ENCODE measurements around the gene FNIP2. TPM values are rescaled to one million over a fixed set of nuclear protein-coding genes. Genes with fewer than 3 reads are reported as not detected.

FNIP2 gene
- total RNA-seq, 2 donors from 2014 or later: 17.5 to 35.6 TPM

GRCh38 chr4:158856852-158857251 lies 88.0 kb downstream of the FNIP2 start:
- Mint-ChIP-seq H3K36me3 (peaks cover 5% of the 10 kb centered on the region), H3K4me1 (ENCODE audit: low read depth in 2 of 2) (no peaks in the 10 kb centered on the region), H3K4me3 (no peak overlapping the region), H3K9me3 (no peaks in the 10 kb centered on the region), H3K27ac (no peak overlapping the region), H3K27me3 (no peaks in the 10 kb centered on the region)
- no peak for DNase-seq (ENCODE audit: low spot score)
- ATAC-seq: no peak

GRCh38 chr4:158857951-158858350 lies 89.1 kb downstream of the FNIP2 start:
- Mint-ChIP-seq H3K27me3 (no peaks in the 10 kb centered on the region), H3K9me3 (no peaks in the 10 kb centered on the region), H3K4me1 (ENCODE audit: low read depth in 2 of 2) (no peaks in the 10 kb centered on the region), H3K36me3 (peaks cover 15% of the 10 kb centered on the region), H3K4me3 (no peak overlapping the region), H3K27ac (no peak overlapping the region)
- DNase-seq (ENCODE audit: low spot score) (no peak), ATAC-seq (no peak)

- Mint-ChIP-seq H3K27me3 (no peaks in the 10 kb centered on the region), H3K36me3 (peaks cover 17% of the 10 kb centered on the region), H3K27ac (no peak overlapping the region), H3K4me1 (ENCODE audit: low read depth in 2 of 2) (no peaks in the 10 kb centered on the region), H3K4me3 (no peak overlapping the region), H3K9me3 (no peaks in the 10 kb centered on the region)
- no peak for ATAC-seq
- DNase-seq (ENCODE audit: low spot score): no peak
Measured at GRCh38 chr4:158858410-158859199, 89.8 kb downstream of the FNIP2 start.

GRCh38 chr4:158859661-158860060 lies 90.8 kb downstream of the FNIP2 start:
- no peaks in the 10 kb centered on the region for H3K9me3 Mint-ChIP-seq
- no peaks in the 10 kb centered on the region for H3K27me3 Mint-ChIP-seq
- ATAC-seq: no peak
- H3K4me1 Mint-ChIP-seq (ENCODE audit: low read depth in 2 of 2): peaks cover 2 to 3% of the 10 kb centered on the region in 2 donors
- peaks cover 21% of the 10 kb centered on the region for H3K36me3 Mint-ChIP-seq
- no peak overlapping the region for H3K4me3 Mint-ChIP-seq
- no peak overlapping the region for H3K27ac Mint-ChIP-seq
- DNase-seq (ENCODE audit: low spot score): no peak

GRCh38 chr4:158860856-158861255 lies 92.0 kb downstream of the FNIP2 start:
- DNase-seq (ENCODE audit: low spot score) (no peak), ATAC-seq (no peak)
- Mint-ChIP-seq H3K9me3 (no peaks in the 10 kb centered on the region), H3K4me3 (no peak overlapping the region), H3K27ac (no peak overlapping the region), H3K36me3 (peaks cover 24% of the 10 kb centered on the region), H3K4me1 (ENCODE audit: low read depth in 2 of 2) (peaks cover 5 to 7% of the 10 kb centered on the region in 2 donors), H3K27me3 (no peaks in the 10 kb centered on the region)

GRCh38 chr4:158861281-158861680 lies 92.5 kb downstream of the FNIP2 start:
- Mint-ChIP-seq H3K27ac (no peak overlapping the region), H3K4me3 (no peak overlapping the region), H3K36me3 (peaks cover 24% of the 10 kb centered on the region), H3K27me3 (no peaks in the 10 kb centered on the region), H3K4me1 (ENCODE audit: low read depth in 2 of 2) (peaks cover 5 to 7% of the 10 kb centered on the region in 2 donors), H3K9me3 (no peaks in the 10 kb centered on the region)
- ATAC-seq (no peak), DNase-seq (ENCODE audit: low spot score) (no peak)

- Mint-ChIP-seq H3K27ac (no peak overlapping the region), H3K27me3 (no peaks in the 10 kb centered on the region), H3K9me3 (no peaks in the 10 kb centered on the region), H3K36me3 (peaks cover 24% of the 10 kb centered on the region), H3K4me3 (no peak overlapping the region), H3K4me1 (ENCODE audit: low read depth in 2 of 2) (peaks cover 5 to 7% of the 10 kb centered on the region in 2 donors)
- no peak for DNase-seq (ENCODE audit: low spot score)
- no peak for ATAC-seq
Measured at GRCh38 chr4:158861766-158862165, 92.9 kb downstream of the FNIP2 start.

- H3K4me1 Mint-ChIP-seq (ENCODE audit: low read depth in 2 of 2): peaks cover 5 to 7% of the 10 kb centered on the region in 2 donors
- H3K9me3 Mint-ChIP-seq: no peaks in the 10 kb centered on the region
- ATAC-seq: no peak
- DNase-seq (ENCODE audit: low spot score): no peak
- H3K4me3 Mint-ChIP-seq: no peak overlapping the region
- H3K36me3 Mint-ChIP-seq: peaks cover 29% of the 10 kb centered on the region
- no peaks in the 10 kb centered on the region for H3K27me3 Mint-ChIP-seq
- H3K27ac Mint-ChIP-seq: no peak overlapping the region
Measured at GRCh38 chr4:158863296-158863695, 94.5 kb downstream of the FNIP2 start.

- no peaks in the 10 kb centered on the region for H3K9me3 Mint-ChIP-seq
- DNase-seq (ENCODE audit: low spot score) (no peak), ATAC-seq (no peak)
- H3K27ac Mint-ChIP-seq: no peak overlapping the region
- H3K36me3 Mint-ChIP-seq: peaks cover 34% of the 10 kb centered on the region
- H3K27me3 Mint-ChIP-seq: no peaks in the 10 kb centered on the region
- peaks cover 7 to 12% of the 10 kb centered on the region in 2 donors for H3K4me1 Mint-ChIP-seq (ENCODE audit: low read depth in 2 of 2)
- H3K4me3 Mint-ChIP-seq: no peak overlapping the region
Measured at GRCh38 chr4:158865520-158866177, 96.8 kb downstream of the FNIP2 start.

GRCh38 chr4:158869001-158869400 lies 100.2 kb downstream of the FNIP2 start:
- DNase-seq (ENCODE audit: low spot score) (no peak), ATAC-seq (no peak)
- peaks cover 37% of the 10 kb centered on the region for H3K36me3 Mint-ChIP-seq
- no peaks in the 10 kb centered on the region for H3K9me3 Mint-ChIP-seq
- no peak overlapping the region for H3K27ac Mint-ChIP-seq
- H3K4me1 Mint-ChIP-seq (ENCODE audit: low read depth in 2 of 2): peaks cover 24 to 28% of the 10 kb centered on the region in 2 donors
- H3K27me3 Mint-ChIP-seq: no peaks in the 10 kb centered on the region
- H3K4me3 Mint-ChIP-seq: no peak overlapping the region

- H3K4me1 Mint-ChIP-seq (ENCODE audit: low read depth in 2 of 2): peaks cover 21 to 25% of the 10 kb centered on the region in 2 donors
- H3K27me3 Mint-ChIP-seq: no peaks in the 10 kb centered on the region
- no peak for ATAC-seq
- DNase-seq (ENCODE audit: low spot score): no peak
- H3K4me3 Mint-ChIP-seq: no peak overlapping the region
- H3K27ac Mint-ChIP-seq: no peak overlapping the region
- H3K36me3 Mint-ChIP-seq: peaks cover 32% of the 10 kb centered on the region
- H3K9me3 Mint-ChIP-seq: no peaks in the 10 kb centered on the region
Measured at GRCh38 chr4:158869761-158870160, 100.9 kb downstream of the FNIP2 start.

GRCh38 chr4:158870282-158870625 lies 101.4 kb downstream of the FNIP2 start:
- peak overlapping the region in 1 of 2 donors; percentile 27 for H3K27ac Mint-ChIP-seq
- ATAC-seq: no peak
- H3K36me3 Mint-ChIP-seq: peaks cover 30% of the 10 kb centered on the region
- H3K9me3 Mint-ChIP-seq: no peaks in the 10 kb centered on the region
- no peak for DNase-seq (ENCODE audit: low spot score)
- peaks cover 18 to 23% of the 10 kb centered on the region in 2 donors for H3K4me1 Mint-ChIP-seq (ENCODE audit: low read depth in 2 of 2)
- no peak overlapping the region for H3K4me3 Mint-ChIP-seq
- H3K27me3 Mint-ChIP-seq: no peaks in the 10 kb centered on the region

GRCh38 chr4:158870626-158871334 lies 102.0 kb downstream of the FNIP2 start:
- ATAC-seq (peak; percentile 21 to 24), DNase-seq (ENCODE audit: low spot score) (no peak)
- H3K4me1 Mint-ChIP-seq (ENCODE audit: low read depth in 2 of 2): peaks cover 18 to 23% of the 10 kb centered on the region in 2 donors
- H3K36me3 Mint-ChIP-seq: peaks cover 30% of the 10 kb centered on the region
- H3K9me3 Mint-ChIP-seq: no peaks in the 10 kb centered on the region
- H3K4me3 Mint-ChIP-seq: no peak overlapping the region
- peak overlapping the region in 1 of 2 donors; percentile 27 for H3K27ac Mint-ChIP-seq
- H3K27me3 Mint-ChIP-seq: no peaks in the 10 kb centered on the region

GRCh38 chr4:158871335-158871724 lies 102.5 kb downstream of the FNIP2 start:
- Mint-ChIP-seq H3K9me3 (no peaks in the 10 kb centered on the region), H3K36me3 (peaks cover 34% of the 10 kb centered on the region), H3K27ac (no peak overlapping the region), H3K4me1 (ENCODE audit: low read depth in 2 of 2) (peaks cover 18 to 27% of the 10 kb centered on the region in 2 donors), H3K4me3 (no peak overlapping the region), H3K27me3 (no peaks in the 10 kb centered on the region)
- DNase-seq (ENCODE audit: low spot score) (no peak), ATAC-seq (no peak)
